GM10248 (cell line): ENCODE data around the gene DOP1A.

Experiments used
- CTCF ChIA-PET: fragments of 300-600 bp; sonication (Branson Sonifier 250); formaldehyde crosslinking; extraction: SDS; loops from one replicate; lab custom pipeline; 2021; ENCODE audit warnings: antibody characterized with exemption; lab: Yijun Ruan, JAX
- POLR2A ChIA-PET: fragments of 350-650 bp; sonication (Branson Sonifier 250); formaldehyde crosslinking; extraction: SDS; loops from one replicate; lab custom pipeline; 2020; ENCODE audit warnings: antibody characterized with exemption; lab: Yijun Ruan, JAX
- DNase-seq: peaks from one replicate; pipeline ENCODE4 v3.0.0; 2012; ENCODE audit errors: extremely low spot score
- TF ChIP-seq, protein P1 (sequence below): IDR thresholded peaks from 2 replicates; pipeline ENCODE4 v1.5.1; 2012; ENCODE audit warnings: mild to moderate bottlenecking, low read depth; ENCODE audit errors: extremely low read depth, missing control alignments, control extremely low read depth

Gene DOP1A

DNA sequence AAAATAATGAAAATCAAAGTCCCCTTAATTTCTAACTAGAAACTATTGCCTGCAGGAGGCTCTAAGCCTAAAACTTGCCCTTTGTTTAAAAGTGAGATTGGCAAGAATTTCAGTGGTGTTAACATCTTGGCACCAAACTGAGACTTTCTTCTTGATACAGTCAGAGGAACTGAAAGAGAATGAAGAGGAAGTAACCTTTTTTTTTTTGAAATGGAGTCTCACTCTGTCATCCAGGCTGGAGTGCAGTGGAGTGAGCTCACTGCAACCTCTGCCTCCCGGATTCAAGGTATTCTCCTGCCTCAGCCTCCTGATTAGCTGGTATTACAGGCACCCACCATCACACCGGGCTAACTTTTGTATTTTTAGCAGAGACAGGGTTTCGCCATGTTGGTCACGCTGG, 3.6 kb downstream of the DOP1A start:
- ChIA-PET CTCF (interaction anchor here (1.0 to 10.4 kb wide), 4 partner anchors 16 to 146 kb away, joined by 3 to 260 read pairs (median 106); no protein-coding TSS in a partner anchor), POLR2A (no interaction called here)
- TF ChIP-seq, protein P1, sequence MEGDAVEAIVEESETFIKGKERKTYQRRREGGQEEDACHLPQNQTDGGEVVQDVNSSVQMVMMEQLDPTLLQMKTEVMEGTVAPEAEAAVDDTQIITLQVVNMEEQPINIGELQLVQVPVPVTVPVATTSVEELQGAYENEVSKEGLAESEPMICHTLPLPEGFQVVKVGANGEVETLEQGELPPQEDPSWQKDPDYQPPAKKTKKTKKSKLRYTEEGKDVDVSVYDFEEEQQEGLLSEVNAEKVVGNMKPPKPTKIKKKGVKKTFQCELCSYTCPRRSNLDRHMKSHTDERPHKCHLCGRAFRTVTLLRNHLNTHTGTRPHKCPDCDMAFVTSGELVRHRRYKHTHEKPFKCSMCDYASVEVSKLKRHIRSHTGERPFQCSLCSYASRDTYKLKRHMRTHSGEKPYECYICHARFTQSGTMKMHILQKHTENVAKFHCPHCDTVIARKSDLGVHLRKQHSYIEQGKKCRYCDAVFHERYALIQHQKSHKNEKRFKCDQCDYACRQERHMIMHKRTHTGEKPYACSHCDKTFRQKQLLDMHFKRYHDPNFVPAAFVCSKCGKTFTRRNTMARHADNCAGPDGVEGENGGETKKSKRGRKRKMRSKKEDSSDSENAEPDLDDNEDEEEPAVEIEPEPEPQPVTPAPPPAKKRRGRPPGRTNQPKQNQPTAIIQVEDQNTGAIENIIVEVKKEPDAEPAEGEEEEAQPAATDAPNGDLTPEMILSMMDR = no peak
- DNase-seq = no peak

DNA sequence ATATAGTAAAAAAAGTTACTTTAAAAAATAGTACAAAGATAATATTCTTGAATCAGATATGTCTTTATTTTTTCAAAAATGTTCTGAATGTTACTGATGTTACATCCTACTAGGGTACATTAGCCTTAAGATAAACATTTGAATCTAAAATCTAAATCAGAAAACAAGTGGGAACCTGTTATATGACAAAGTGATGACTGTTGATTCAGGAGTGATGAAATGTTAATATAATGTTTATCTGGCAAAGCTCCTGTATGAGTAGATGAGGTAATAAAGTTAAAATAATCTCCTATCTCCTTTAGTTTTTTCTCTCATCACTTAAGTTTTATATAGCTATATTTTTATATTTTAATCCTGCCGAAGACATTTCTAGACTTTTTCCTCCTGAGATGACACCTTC, 4.2 kb downstream of the DOP1A start:
- CTCF ChIA-PET = interaction anchor here (0.7 to 10.4 kb wide), 6 partner anchors 9 to 150 kb away, joined by 3 to 260 read pairs (median 4); no protein-coding TSS in a partner anchor
- DNase-seq = no peak
- TF ChIP-seq, protein P1 = no peak
- POLR2A ChIA-PET = no interaction called here

DNA sequence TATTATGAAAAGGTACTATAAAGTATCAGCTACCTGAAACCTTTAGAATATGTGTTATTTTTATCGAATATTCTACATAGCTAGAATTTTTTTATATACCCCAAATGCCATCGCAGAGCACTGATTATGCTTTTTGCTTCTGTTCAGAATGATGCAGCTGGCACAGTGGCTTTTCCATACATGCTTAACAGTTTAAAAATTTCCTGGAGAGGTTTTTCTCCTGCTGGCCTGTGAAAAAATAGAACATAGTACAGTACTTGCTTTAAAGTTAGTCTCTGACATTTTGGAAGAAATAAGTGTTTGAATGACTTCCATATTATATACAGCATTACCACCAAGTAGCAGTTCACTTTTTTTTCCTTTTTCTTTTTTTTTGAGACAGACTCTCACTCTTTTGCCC, 5.3 kb downstream of the DOP1A start:
- ChIA-PET CTCF (interaction anchor here (1.8 to 10.4 kb wide), 3 partner anchors 14 to 149 kb away, joined by 5 to 260 read pairs (median 210); no protein-coding TSS in a partner anchor), POLR2A (no interaction called here)

DNA sequence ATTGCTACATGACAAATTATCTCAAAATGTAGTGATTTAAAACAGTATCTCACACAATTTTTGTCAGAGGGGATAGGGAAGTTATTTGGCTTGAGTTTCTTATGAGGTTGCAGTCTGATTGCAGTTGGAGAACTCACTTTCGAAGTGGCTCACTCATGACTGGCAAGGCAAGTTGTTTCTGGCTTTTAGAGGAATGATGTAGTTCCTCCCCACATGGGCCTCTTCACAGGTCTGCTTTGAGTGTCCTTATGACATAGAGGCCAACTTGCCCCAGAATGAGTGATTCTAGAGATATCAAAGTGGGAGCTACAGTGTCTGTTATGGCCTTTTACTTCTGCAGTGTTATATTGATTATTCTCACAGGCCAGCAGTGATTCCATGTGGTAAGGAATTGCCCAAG, 6.1 kb downstream of the DOP1A start:
- TF ChIP-seq, protein P1 = no peak
- ChIA-PET POLR2A (no interaction called here), CTCF (interaction anchor here (0.9 kb wide), 1 partner anchor 9 kb away, joined by 3 read pairs; no protein-coding TSS in a partner anchor)
- no peak for DNase-seq

More for the DNA sequence above, 5.3 kb downstream of the DOP1A start:
- no peak for DNase-seq
- TF ChIP-seq, protein P1 = no peak

DNA sequence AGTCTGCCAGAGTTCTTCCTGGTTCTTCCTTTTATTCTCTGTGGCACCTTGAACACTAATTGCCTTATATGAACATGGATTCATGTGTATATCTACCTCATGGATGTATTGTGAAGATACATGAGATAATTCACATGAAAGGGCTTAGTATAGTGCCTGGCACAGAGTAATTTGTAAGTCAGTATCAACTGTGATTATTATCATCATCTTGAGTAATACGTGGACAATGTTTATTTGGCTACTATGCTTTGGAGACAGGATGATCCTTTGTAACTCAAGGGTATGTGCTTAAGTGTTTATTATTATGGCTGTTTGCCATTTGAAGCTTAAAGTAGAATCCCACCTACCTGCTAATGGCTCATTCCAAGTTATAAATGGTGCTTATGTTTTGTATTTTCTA, 16.0 kb downstream of the DOP1A start:
- POLR2A ChIA-PET = no interaction called here
- CTCF ChIA-PET = interaction anchor here (1.0 to 13.1 kb wide), 3 partner anchors 15 to 128 kb away, joined by 3 to 210 read pairs (median 3); partner anchors contain the start of genes DOP1A and UBE3D
- TF ChIP-seq, protein P1 = no peak
- no peak for DNase-seq

DNA sequence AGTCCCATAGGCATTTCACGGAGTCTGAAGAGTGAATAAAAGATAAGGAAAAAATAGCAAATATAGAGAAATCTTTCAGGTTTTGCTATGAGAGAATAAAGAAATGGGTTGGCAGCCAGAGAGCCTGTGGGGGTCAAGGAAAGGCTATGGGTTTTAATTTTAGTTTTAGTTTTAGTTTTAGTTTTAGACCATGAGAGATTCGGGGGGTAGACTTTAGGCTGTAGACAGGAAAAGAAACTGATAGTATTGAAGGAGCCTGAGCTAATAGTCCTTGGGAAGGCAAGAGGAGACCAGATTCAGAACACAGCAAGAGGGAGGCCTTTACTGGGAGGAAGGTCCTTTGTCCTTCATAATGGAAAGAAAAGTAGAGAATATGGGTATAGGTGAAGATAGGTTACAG, 19.3 kb downstream of the DOP1A start:
- ChIA-PET POLR2A (no interaction called here), CTCF (interaction anchor here (0.8 to 13.1 kb wide), 6 partner anchors 11 to 129 kb away, joined by 3 to 210 read pairs (median 4); partner anchors contain the start of genes DOP1A and UBE3D)
- TF ChIP-seq, protein P1 = no peak
- DNase-seq = peak; percentile 63
